ENCODE results near the gene FCN3. TPM values are rescaled to one million over a fixed set of nuclear protein-coding genes. Genes with fewer than 3 reads are reported as not detected.
A peak's percentile ranks its signal among the peaks of the same experiment; 100 is the strongest.

Gene FCN3
- total and polyA plus RNA-seq, 2 donors (not counting 1 experiment from before 2014, with no cell fraction given) = not detected

DNA sequence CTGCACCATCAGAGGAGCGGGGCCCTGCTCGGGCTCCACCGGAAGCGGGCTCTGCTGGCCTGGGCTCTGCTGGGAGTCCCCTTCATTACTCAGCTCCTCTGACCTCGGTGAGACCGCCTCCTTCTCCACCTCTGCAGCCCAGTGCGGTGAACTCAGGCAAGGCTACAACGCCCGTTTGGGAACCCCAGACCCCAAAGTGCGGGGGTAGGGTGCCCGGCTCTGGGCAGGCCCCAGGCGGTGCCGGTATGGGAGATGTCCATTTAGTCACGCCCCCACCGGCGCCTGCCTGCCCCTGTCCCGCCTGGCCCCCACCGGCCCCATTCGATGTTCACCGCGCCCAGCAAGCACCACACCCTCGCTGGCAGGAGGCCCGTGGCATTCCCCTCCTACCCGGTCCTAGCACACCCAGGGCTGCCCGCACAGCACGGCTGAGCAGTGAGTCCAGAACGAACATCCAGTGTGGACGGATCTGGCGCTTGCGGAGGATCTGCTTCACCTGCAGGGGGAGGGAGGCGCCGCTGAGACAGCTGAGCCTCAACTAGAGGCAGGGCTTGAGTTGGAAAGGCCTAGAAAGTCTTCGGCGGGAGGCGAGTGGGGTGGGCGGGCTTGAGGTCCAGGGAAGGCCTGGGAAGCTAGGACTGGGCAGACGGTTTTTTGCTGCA is 17.9 kb downstream of the FCN3 start:
- Histone ChIP-seq H3K4me1 (ENCODE audit: control insufficient read depth in 2 of 2, insufficient read depth in 2 of 2, low read length in 2 of 2) (peaks cover 36 to 54% of the 10 kb centered on the region in 2 donors), H4K20me1 (ENCODE audit: control insufficient read depth, insufficient read depth, low read length, poor library complexity, severe bottlenecking) (peaks cover 8% of the 10 kb centered on the region), H3K27me3 (replicated peaks in 1 of 4; ENCODE audit: control extremely low read depth in 1 of 4, control insufficient read depth in 3 of 4, insufficient read depth in 4 of 4, low read length in 3 of 4) (no peaks in the 10 kb centered on the region), H3K4me2 (replicated peaks; ENCODE audit: low read depth, low read length, poor library complexity, severe bottlenecking) (peak overlapping the region; percentile 95), H3K9ac (ENCODE audit: low read length) (peak overlapping the region; percentile 63), H3K27ac (ENCODE audit: low read length in 2 of 2) (peak overlapping the region; percentile 19 to 34), H3K9me3 (ENCODE audit: control extremely low read depth in 1 of 3, control insufficient read depth in 2 of 3, insufficient read depth in 1 of 3, low read length in 2 of 3) (no peaks in the 10 kb centered on the region), H3K36me3 (replicated peaks in 1 of 2; ENCODE audit: control extremely low read depth in 1 of 2, control insufficient read depth in 1 of 2, extremely low read depth in 1 of 2, insufficient read depth in 2 of 2, low read length in 1 of 2) (peaks cover 0 to 5% of the 10 kb centered on the region in 2 experiments), H3K4me3 (ENCODE audit: control extremely low read depth in 1 of 5, extremely low read depth in 1 of 5, insufficient read depth in 1 of 5, low read depth in 2 of 5, low read length in 4 of 5) (peak overlapping the region; percentile 21 to 63 (median 54)), H2AFZ (ENCODE audit: insufficient read depth, low read depth, low read length, poor library complexity, severe bottlenecking) (peak overlapping the region; percentile 90), H3K79me2 (ENCODE audit: control insufficient read depth, insufficient read depth, low read length) (no peaks in the 10 kb centered on the region)
- Mint-ChIP-seq H3K4me3 (peak overlapping the region; percentile 84), H3K27ac (peak overlapping the region; percentile 75), H3K27me3 (no peaks in the 10 kb centered on the region), H3K9me3 (ENCODE audit: insufficient read depth) (no peaks in the 10 kb centered on the region), H3K4me1 (peaks cover 44% of the 10 kb centered on the region)
- WGBS (ENCODE audit: insufficient coverage) = 81% methylated on average over 35 of the region's 37 CpGs
- CTCF ChIA-PET = interaction anchor here (0.7 to 11.1 kb wide), 28 partner anchors 7 to 313 kb away, joined by 3 to 135 read pairs (median 4); partner anchors contain the start of genes CD164L2, GPR3, MAP3K6 and SYTL1
- TF ChIP-seq, protein P1, sequence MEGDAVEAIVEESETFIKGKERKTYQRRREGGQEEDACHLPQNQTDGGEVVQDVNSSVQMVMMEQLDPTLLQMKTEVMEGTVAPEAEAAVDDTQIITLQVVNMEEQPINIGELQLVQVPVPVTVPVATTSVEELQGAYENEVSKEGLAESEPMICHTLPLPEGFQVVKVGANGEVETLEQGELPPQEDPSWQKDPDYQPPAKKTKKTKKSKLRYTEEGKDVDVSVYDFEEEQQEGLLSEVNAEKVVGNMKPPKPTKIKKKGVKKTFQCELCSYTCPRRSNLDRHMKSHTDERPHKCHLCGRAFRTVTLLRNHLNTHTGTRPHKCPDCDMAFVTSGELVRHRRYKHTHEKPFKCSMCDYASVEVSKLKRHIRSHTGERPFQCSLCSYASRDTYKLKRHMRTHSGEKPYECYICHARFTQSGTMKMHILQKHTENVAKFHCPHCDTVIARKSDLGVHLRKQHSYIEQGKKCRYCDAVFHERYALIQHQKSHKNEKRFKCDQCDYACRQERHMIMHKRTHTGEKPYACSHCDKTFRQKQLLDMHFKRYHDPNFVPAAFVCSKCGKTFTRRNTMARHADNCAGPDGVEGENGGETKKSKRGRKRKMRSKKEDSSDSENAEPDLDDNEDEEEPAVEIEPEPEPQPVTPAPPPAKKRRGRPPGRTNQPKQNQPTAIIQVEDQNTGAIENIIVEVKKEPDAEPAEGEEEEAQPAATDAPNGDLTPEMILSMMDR (IDR thresholded peaks at IDR 0.05) = no peak
- no peak for TF ChIP-seq EZH2 (IDR thresholded peaks at IDR 0.05; ENCODE audit: borderline replicate concordance, insufficient read depth, low read depth, low read length, poor library complexity, severe bottlenecking)
- POLR2A ChIA-PET = interaction anchor here (0.9 to 2.2 kb wide), 9 partner anchors 8 to 46 kb away, joined by 3 to 16 read pairs (median 4); partner anchors contain the start of gene SYTL1
- intact Hi-C loops (cut with micrococcal nuclease) = loop anchor here (1.0 to 2.0 kb wide), 4 partner anchors 9 to 32 kb away; no protein-coding TSS in a partner anchor
- DNase-seq (no peak), ATAC-seq (ENCODE audit: low read depth) (peak; percentile 22)

DNA sequence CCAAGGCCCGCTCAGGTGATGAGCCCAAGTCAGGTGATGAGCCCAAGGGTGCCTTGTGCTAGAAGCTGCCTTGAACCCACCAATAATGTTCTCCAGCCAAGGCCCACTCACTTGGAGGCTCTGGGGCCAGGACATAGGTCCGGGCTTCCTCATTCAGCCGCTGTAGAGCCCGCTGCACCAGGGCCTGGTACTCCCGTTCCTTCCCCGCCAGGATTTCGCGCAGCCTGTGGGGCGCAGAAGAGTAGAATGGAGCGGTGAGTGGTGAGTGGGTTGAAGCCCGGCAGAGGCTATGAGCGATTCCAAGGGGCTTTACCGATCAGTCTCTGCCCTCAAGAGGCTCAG is 18.4 kb downstream of the FCN3 start:
- TF ChIP-seq, protein P1 (IDR thresholded peaks at IDR 0.05) = no peak
- no peak for TF ChIP-seq EZH2 (IDR thresholded peaks at IDR 0.05; ENCODE audit: borderline replicate concordance, insufficient read depth, low read depth, low read length, poor library complexity, severe bottlenecking)
- Histone ChIP-seq H3K36me3 (replicated peaks in 1 of 2; ENCODE audit: control extremely low read depth in 1 of 2, control insufficient read depth in 1 of 2, extremely low read depth in 1 of 2, insufficient read depth in 2 of 2, low read length in 1 of 2) (peaks cover 0 to 10% of the 10 kb centered on the region in 2 experiments), H3K9ac (ENCODE audit: low read length) (no peak overlapping the region), H3K4me2 (replicated peaks; ENCODE audit: low read depth, low read length, poor library complexity, severe bottlenecking) (peak overlapping the region; percentile 95), H2AFZ (ENCODE audit: insufficient read depth, low read depth, low read length, poor library complexity, severe bottlenecking) (peak overlapping the region; percentile 12), H3K4me1 (ENCODE audit: control insufficient read depth in 2 of 2, insufficient read depth in 2 of 2, low read length in 2 of 2) (peaks cover 36 to 54% of the 10 kb centered on the region in 2 donors), H4K20me1 (ENCODE audit: control insufficient read depth, insufficient read depth, low read length, poor library complexity, severe bottlenecking) (peaks cover 8% of the 10 kb centered on the region), H3K27me3 (replicated peaks in 1 of 4; ENCODE audit: control extremely low read depth in 1 of 4, control insufficient read depth in 3 of 4, insufficient read depth in 4 of 4, low read length in 3 of 4) (no peaks in the 10 kb centered on the region), H3K9me3 (ENCODE audit: control extremely low read depth in 1 of 3, control insufficient read depth in 2 of 3, insufficient read depth in 1 of 3, low read length in 2 of 3) (no peaks in the 10 kb centered on the region), H3K27ac (ENCODE audit: low read length in 2 of 2) (no peak overlapping the region), H3K79me2 (ENCODE audit: control insufficient read depth, insufficient read depth, low read length) (no peaks in the 10 kb centered on the region), H3K4me3 (ENCODE audit: control extremely low read depth in 1 of 5, extremely low read depth in 1 of 5, insufficient read depth in 1 of 5, low read depth in 2 of 5, low read length in 4 of 5) (peak overlapping the region in 1 of 5 experiments; percentile 63)
- intact Hi-C loops (cut with micrococcal nuclease) = loop anchor here (2.0 kb wide), 1 partner anchor 23 kb away; no protein-coding TSS in a partner anchor
- Mint-ChIP-seq H3K9me3 (ENCODE audit: insufficient read depth) (no peaks in the 10 kb centered on the region), H3K27ac (peak overlapping the region; percentile 71), H3K4me1 (peaks cover 44% of the 10 kb centered on the region), H3K4me3 (peak overlapping the region; percentile 71), H3K27me3 (no peaks in the 10 kb centered on the region)
- WGBS (ENCODE audit: insufficient coverage) = 94% methylated on average over 12 of the region's 13 CpGs
- ATAC-seq (ENCODE audit: low read depth) (no peak), DNase-seq (no peak)
- CTCF ChIA-PET = interaction anchor here (1.0 to 11.1 kb wide), 10 partner anchors 13 to 250 kb away, joined by 3 to 135 read pairs (median 38); partner anchors contain the start of genes CD164L2, GPR3, MAP3K6 and SYTL1
- POLR2A ChIA-PET = interaction anchor here (2.2 kb wide), 2 partner anchors 15 to 31 kb away, joined by 6 to 16 read pairs; partner anchors contain the start of gene SYTL1
